NCI-H526 (cell line): ENCODE data around the gene FSIP1.

ENCODE experiments used
- DNase-seq, 2 experiments: peaks; one replicate each; lab custom pipeline; 2025; lab: John Stamatoyannopoulos, UW

FSIP1 gene

GRCh38 chr15:39618063-39618823 lies 164.4 kb downstream of the FSIP1 start:
- DNase-seq, result no peak

DNA sequence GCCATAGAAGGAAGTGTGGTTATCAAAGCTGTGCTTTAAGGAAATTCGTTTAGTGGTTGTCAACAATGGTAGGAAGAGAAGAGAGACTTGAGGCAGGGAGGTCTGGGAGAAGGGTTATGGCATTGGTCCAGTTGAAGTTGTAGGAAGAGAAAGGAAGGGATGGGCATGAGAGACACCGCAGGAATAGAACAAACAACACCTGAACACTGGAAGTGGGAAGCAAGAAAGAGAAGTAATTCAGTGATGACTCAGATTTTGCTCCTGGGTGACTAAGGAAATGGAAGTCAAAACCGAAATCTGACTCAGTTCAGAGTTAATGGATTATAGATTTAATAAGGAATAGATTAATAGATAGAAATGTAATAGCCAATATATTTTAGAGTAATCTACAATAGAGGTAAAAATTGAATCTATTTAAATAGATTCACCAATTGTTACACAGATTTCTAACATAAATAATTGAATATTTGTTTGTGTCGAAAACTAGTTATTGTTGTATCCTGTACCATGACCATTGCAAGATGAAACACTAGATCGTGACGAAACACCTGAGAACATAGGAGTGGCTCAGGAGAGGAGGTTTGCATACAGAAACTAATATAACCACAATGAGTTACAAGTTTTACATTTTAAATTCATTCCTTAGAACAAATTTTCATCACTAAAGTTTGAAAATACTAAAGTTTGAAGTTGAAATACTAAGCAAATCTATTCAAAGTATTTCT lies 165.7 kb downstream of the FSIP1 start:
- no peak for DNase-seq

DNA sequence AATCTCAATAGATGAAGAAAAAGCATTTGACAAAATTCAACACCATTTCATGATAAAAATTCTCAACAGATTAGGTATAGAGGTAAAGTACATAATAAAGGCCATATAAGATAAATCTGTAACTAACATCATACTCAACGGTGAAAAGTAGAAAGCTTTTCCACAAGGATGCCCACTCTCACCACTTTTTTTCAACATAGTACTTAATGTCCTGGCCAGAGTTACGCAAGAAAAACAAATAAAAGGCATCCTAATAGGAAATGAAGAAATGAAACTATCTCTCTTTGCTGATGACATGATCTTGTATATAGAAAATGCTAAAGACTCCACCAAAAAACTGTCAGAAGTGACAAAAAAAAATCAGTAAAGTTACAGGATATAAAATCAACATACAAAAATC lies 168.8 kb downstream of the FSIP1 start:
- DNase-seq, result no peak

- DNase-seq, result no peak
Observed at GRCh38 chr15:39613271-39613670, 169.4 kb downstream of the FSIP1 start.

DNA sequence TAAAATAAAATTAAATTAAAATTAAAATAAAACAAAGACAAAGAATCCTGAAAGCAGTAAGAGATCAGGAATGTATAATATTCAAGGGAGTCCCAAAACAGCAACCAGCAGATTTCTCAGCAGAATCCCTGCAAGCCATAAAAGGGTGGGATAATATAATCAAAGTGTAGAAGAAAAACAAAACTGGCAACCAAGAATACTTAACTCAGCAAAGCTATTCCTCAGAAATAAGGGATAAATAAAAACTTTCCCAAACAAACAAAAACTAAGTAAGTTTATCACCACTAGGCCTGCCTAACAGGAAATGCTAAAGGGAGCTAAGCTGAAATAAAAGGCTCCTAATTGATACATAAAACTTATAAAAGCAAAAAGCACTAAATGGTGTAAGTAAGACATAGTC lies 172.0 kb downstream of the FSIP1 start:
- DNase-seq, result no peak

GRCh38 chr15:39609166-39609916 lies 173.3 kb downstream of the FSIP1 start:
- no peak for DNase-seq

DNA sequence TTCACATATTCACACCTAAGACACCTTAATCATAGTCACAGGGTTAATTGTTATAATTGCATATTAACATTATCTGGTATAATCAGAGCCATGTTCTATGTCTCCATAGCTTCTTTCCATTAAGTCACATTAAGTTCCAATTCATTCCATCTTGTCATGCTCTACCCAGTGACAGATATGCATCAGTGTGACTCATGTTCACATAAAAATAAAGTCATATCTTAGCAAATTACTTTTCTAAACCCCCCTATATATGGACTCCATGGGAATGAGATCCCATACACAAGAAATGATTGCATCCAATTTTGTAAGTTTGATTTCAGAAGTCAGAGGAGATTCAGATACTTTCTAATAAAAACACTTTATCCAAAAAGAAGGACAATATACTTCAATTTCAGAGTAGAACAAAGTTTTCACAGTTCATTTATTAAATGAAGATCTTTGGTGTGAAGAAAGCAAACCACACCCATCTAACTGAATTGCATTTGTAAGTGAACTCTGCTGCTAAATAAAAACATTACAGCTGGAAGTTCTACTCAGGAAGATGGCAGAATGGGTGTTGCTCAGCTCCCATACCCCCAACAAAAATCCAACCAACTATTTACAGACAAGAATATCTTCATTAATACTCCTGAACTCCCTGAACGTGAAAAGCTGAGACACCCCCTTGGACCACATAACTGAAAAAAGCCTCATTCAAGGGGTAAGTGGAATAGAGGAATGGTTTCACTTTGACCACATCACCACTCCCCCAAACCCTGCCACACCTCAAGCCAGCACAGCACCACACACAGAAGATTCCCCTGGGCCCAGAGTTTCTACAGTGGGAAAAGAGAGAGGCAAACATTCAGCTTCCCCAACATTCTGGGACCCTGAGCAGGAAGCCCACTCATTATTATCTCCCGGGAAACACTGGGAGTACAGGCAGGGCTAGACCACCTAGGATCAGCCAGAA lies 174.2 kb downstream of the FSIP1 start:
- DNase-seq, result no peak

DNA sequence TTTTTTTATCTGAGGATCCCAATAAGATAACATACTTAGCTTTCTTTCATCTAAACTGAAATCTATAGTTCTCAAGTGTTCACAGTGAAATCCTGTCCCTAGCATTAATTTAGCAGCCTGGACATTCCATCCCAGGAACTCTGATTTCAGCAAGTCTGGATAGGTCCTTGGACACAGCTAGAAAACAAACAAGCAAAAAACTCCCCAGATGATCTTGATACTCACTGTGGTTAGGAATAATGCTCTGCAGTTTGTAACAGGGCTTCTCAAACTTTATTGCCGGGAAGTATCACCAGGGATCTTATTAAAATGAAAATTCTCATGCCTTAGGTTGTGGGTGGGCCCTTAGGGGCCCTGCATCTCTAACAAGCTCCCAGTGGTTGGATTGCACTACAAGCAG lies 177.5 kb downstream of the FSIP1 start:
- DNase-seq, result no peak

DNA sequence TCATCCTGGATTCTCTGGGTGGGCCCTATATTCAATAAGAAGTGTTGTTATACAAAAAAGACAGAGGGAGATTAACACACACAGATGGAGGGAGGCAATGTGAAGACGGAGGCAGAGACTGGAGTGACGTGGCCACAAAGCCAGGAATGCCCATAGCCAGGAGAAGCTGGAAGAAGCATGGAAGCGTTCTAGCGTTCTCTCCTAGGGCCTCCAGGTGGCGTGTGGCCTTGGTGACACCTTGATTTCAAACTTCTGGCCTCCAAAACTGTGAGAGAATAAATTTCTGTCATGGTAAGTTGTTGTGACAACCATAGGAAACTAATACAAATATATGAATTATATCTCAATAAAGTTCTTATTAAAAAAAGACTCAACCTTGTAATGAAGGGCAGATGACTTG lies 180.5 kb downstream of the FSIP1 start:
- no peak for DNase-seq

DNA sequence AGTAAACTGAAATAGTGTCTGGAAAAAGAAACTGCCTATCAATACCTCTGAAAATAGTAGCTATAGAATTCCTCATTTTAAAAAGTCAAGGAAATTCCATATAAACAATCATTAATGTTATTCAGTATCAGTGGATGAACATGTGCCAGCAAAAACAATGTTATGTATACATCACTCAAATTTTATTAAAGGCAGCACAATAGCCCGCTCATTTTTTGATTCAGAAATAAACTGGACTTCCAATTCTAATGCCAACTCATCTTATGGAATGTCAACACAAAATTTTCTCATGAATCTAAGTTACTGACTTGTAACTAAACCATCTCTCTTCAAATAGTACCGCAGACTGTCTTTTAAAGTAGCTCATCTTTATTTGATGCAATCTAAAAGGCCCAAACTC lies 182.8 kb downstream of the FSIP1 start:
- no peak for DNase-seq

- DNase-seq, result no peak
Observed at GRCh38 chr15:39598958-39599845, 183.4 kb downstream of the FSIP1 start.

GRCh38 chr15:39598186-39598850 lies 184.3 kb downstream of the FSIP1 start:
- DNase-seq, result no peak

DNA sequence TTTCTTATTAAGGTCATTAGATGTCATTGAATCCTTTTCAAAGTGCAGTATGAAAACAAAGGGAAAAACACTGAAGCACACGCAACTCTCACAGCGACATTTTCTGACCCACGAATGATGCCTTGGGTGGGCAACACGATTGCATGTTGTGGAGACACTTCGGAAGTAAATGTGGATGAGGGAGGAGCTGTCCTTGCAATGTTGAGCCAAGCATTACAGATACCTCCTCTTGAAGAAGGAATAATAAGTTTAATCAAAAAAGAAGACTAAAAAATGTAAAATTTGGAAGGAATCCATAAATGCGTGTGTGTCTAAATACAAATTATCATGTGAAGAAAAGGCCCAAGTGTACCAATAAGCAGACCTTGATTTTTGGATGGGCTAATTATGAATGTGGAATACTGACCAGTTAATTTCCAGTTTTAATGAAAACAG lies 184.9 kb downstream of the FSIP1 start:
- DNase-seq, result no peak

GRCh38 chr15:39597336-39597735 lies 185.3 kb downstream of the FSIP1 start:
- DNase-seq, result no peak

DNA sequence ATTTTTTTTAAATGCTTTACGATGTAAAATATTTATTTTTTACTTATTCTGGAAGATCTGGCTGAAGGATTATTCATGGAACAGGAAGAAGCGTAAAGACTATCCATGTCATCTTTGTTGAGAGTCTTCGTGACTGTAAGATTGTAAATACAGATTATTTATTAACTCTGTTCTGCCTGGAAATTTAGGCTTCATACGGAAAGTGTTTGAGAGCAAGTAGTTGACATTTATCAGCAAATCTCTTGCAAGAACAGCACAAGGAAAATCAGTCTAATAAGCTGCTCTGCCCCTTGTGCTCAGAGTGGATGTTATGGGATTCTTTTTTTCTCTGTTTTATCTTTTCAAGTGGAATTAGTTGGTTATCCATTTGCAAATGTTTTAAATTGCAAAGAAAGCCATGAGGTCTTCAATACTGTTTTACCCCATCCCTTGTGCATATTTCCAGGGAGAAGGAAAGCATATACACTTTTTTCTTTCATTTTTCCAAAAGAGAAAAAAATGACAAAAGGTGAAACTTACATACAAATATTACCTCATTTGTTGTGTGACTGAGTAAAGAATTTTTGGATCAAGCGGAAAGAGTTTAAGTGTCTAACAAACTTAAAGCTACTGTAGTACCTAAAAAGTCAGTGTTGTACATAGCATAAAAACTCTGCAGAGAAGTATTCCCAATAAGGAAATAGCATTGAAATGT lies 186.1 kb downstream of the FSIP1 start:
- DNase-seq, result no peak

GRCh38 chr15:39595338-39596221 lies 187.1 kb downstream of the FSIP1 start:
- no peak for DNase-seq

DNA sequence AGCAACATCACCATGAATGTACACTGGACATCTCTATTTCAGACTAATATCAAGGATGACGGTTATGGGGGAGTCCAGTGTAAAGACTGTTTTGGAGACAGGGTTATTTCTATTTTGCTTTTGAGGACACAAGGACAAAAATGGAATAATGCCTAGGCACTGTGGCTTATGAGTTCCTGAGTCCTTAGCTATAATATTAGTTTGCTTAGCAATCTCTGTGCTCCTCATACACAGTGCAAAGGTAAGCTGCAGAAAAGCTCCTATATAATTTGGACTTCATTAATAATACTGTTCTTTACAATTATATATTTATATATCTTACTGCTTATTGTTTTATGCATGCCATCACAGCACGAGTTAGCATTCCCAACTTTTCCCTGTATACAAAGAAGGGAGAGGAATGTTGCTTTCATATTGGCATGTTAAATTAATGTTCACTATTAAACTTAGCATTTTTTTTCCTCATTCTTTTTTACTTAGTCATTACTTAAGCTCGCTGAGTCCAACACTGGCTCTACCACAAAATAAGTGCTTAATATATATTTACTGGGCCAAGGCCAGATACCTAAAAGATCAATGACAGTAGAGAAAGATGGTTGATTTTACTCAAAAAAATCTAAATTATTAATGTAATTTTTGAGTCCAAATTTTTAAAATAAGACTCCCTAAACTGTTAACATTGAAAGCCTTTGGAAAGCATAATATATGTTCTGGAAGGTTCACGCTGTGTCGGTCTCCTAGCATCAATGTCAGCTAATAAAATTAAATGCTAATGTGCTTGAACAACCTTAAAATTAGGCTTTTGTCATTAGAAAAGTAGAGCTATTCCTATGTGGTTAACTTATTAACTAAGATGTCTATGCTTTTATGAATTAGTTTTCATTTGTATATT lies 187.9 kb downstream of the FSIP1 start:
- DNase-seq, result no peak
